ENCODE results near the gene CHP1.
"Not testable (repeated sequence)": the region's sequence is repeated elsewhere in the genome, so short reads cannot be mapped to it uniquely, and the experiment has no call there.

CHP1 gene

DNA sequence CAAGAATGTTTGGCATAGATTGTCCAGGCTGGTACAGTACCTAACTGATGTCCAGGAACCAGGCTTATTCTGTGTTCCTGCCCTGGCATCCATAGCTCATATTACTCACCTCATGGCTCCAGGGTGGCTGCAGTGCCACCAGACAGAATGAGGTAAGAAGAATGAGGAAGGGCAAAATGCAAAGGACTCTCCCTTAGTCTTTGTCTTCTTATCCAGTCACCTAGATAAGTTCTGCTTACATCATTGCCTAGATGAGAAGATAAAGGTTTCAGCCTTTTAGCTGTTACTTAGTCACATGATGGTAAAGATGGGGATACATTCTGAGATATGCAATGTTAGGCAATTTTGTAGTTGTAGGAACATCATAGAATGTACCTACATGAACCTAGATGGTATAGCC, 45.8 kb downstream of the CHP1 start:
- H3K36me3 ChIP-seq (ENCODE audit: control insufficient read depth, insufficient read depth, low read length): no peaks in the 10 kb centered on the region
- TF ChIP-seq, protein P1, sequence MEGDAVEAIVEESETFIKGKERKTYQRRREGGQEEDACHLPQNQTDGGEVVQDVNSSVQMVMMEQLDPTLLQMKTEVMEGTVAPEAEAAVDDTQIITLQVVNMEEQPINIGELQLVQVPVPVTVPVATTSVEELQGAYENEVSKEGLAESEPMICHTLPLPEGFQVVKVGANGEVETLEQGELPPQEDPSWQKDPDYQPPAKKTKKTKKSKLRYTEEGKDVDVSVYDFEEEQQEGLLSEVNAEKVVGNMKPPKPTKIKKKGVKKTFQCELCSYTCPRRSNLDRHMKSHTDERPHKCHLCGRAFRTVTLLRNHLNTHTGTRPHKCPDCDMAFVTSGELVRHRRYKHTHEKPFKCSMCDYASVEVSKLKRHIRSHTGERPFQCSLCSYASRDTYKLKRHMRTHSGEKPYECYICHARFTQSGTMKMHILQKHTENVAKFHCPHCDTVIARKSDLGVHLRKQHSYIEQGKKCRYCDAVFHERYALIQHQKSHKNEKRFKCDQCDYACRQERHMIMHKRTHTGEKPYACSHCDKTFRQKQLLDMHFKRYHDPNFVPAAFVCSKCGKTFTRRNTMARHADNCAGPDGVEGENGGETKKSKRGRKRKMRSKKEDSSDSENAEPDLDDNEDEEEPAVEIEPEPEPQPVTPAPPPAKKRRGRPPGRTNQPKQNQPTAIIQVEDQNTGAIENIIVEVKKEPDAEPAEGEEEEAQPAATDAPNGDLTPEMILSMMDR (IDR thresholded peaks at IDR 0.05): no peak

DNA sequence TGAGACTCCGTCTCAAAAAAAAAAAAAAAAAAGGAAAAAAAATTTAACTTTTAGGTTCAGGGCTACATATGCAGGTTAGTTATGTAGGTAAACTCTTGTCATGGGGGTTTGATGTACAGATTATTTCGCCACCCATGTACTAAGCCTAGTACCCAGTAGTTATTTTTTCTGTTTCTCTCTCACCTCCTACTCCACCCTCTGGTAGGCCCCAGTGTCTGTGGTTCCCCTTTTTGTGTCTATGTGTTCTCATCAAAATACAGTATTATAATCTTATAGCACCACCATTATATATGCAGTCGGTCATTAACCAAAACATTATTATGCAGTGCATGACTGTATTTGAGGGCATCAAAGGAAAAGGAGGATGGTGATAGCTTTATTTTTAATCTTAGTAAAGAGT, 47.3 kb downstream of the CHP1 start:
- TF ChIP-seq, protein P1 (IDR thresholded peaks at IDR 0.05): no peak
- Histone ChIP-seq H3K4me1 (no peaks in the 10 kb centered on the region), H3K27ac (no peak overlapping the region), H3K27me3 (ENCODE audit: control insufficient read depth, insufficient read depth, low read length) (no peaks in the 10 kb centered on the region), H3K9ac (no peak overlapping the region), H2AFZ (no peak overlapping the region), H3K9me3 (ENCODE audit: control insufficient read depth, low read length) (no peaks in the 10 kb centered on the region), H3K36me3 (ENCODE audit: control insufficient read depth, insufficient read depth, low read length) (no peaks in the 10 kb centered on the region), H3K4me2 (ENCODE audit: low read length) (no peak overlapping the region), H3K79me2 (no peaks in the 10 kb centered on the region), H3K4me3 (ENCODE audit: low read depth, low read length) (no peak overlapping the region)

More for the DNA sequence above, 45.8 kb downstream of the CHP1 start:
- H3K4me3 ChIP-seq (ENCODE audit: low read depth, low read length): no peak overlapping the region
- H3K27ac ChIP-seq: no peak overlapping the region
- H3K4me2 ChIP-seq (ENCODE audit: low read length): no peak overlapping the region
- no peaks in the 10 kb centered on the region for H3K9me3 ChIP-seq (ENCODE audit: control insufficient read depth, low read length)
- H3K9ac ChIP-seq: no peak overlapping the region
- no peak overlapping the region for H2AFZ ChIP-seq
- no peaks in the 10 kb centered on the region for H3K27me3 ChIP-seq (ENCODE audit: control insufficient read depth, insufficient read depth, low read length)
- H3K4me1 ChIP-seq: no peaks in the 10 kb centered on the region
- no peaks in the 10 kb centered on the region for H3K79me2 ChIP-seq

DNA sequence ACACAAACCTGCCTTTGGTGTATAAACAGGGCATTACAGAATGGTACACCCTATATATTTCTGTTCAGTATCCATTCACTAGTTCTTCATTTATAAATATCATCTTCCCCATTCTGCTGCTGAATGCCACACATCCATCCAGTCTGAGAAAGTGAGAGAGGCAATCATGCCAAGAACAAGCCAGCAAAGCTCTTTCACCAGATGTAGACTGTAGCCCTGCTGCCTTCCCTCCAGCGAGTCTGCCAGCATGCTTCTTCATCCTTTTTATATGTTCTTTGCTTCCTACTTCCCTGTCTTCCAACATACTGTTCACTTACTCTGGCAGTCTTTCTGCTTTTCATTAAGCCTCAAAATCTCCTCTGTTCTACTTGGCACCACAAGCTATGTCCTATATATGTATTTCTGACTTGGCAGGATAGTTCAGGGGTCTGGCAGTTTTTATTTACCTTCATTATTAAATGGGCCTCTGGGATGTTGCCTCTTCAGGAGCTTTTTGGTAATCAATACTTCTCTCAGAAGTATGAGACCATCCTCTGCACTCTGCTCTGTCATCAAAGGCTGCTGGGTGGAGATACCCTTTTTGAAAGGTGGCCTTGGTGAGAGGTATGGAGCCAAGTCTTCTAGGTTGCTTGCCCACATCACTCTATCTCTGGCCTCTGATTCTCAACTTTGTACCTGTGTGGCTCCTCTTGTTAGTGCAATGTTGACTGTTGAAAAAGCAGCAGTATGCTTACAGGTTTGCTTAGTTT, 48.6 kb downstream of the CHP1 start:
- no peaks in the 10 kb centered on the region for H3K36me3 ChIP-seq (ENCODE audit: control insufficient read depth, insufficient read depth, low read length)
- no peak overlapping the region for H3K4me2 ChIP-seq (ENCODE audit: low read length)
- no peaks in the 10 kb centered on the region for H3K4me1 ChIP-seq
- H3K4me3 ChIP-seq (ENCODE audit: low read depth, low read length): no peak overlapping the region
- H2AFZ ChIP-seq: no peak overlapping the region
- peaks cover 4% of the 10 kb centered on the region for H3K79me2 ChIP-seq
- H3K9ac ChIP-seq: no peak overlapping the region
- no peak overlapping the region for H3K27ac ChIP-seq
- TF ChIP-seq, protein P1 (IDR thresholded peaks at IDR 0.05): no peak
- H3K9me3 ChIP-seq (ENCODE audit: control insufficient read depth, low read length): no peaks in the 10 kb centered on the region
- no peaks in the 10 kb centered on the region for H3K27me3 ChIP-seq (ENCODE audit: control insufficient read depth, insufficient read depth, low read length)

DNA sequence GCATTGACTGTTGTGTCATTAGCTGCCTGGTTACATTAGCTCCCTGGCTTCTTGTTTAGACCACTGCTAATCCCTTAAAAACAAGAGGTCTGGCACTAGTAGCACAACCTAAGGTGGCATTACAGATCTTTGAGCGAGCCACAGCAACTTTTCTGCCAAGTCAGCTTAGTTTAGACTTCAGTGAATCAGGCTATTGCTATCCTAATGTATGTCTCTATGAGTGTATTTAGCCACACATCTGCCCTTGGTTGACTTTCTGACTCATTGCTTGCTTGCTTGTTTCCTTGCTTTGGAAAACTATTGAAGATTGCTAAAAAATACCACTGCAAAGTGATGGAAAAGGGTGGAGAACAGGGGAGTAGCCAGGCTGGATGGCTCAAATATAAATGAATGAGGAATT, 50.2 kb downstream of the CHP1 start:
- Histone ChIP-seq H3K4me1 (no peaks in the 10 kb centered on the region), H3K27me3 (ENCODE audit: control insufficient read depth, insufficient read depth, low read length) (no peaks in the 10 kb centered on the region), H3K36me3 (ENCODE audit: control insufficient read depth, insufficient read depth, low read length) (no peaks in the 10 kb centered on the region), H3K9me3 (ENCODE audit: control insufficient read depth, low read length) (no peaks in the 10 kb centered on the region), H2AFZ (no peak overlapping the region), H3K9ac (no peak overlapping the region), H3K27ac (no peak overlapping the region), H3K79me2 (peaks cover 4% of the 10 kb centered on the region), H3K4me3 (ENCODE audit: low read depth, low read length) (no peak overlapping the region), H3K4me2 (ENCODE audit: low read length) (no peak overlapping the region)
- TF ChIP-seq, protein P1 (IDR thresholded peaks at IDR 0.05): no peak

DNA sequence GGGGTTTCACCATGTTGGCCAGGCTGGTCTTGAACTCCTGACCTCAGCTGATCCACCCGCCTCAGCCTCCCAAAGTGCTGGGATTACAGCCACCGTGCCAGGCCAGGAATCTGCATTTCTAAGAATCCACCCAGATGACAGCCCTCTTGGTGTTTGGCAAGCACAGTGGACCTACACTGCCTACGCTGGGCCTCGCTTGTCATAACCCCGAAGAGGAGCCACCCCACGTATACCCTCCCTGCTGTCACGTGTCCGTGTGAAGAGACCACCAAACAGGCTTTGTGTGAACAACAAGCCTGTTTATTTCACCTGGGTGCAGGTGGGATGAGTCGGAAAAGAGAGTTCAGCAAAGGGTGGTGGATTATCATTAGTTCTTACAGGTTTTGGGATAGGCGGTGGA, 51.4 kb downstream of the CHP1 start:
- H3K4me3 ChIP-seq (ENCODE audit: low read depth, low read length); H3K4me1 ChIP-seq; H3K9ac ChIP-seq; H3K4me2 ChIP-seq (ENCODE audit: low read length); H2AFZ ChIP-seq; H3K9me3 ChIP-seq (ENCODE audit: control insufficient read depth, low read length); H3K27ac ChIP-seq; H3K27me3 ChIP-seq (ENCODE audit: control insufficient read depth, insufficient read depth, low read length); H3K79me2 ChIP-seq; H3K36me3 ChIP-seq (ENCODE audit: control insufficient read depth, insufficient read depth, low read length): not testable (repeated sequence)

DNA sequence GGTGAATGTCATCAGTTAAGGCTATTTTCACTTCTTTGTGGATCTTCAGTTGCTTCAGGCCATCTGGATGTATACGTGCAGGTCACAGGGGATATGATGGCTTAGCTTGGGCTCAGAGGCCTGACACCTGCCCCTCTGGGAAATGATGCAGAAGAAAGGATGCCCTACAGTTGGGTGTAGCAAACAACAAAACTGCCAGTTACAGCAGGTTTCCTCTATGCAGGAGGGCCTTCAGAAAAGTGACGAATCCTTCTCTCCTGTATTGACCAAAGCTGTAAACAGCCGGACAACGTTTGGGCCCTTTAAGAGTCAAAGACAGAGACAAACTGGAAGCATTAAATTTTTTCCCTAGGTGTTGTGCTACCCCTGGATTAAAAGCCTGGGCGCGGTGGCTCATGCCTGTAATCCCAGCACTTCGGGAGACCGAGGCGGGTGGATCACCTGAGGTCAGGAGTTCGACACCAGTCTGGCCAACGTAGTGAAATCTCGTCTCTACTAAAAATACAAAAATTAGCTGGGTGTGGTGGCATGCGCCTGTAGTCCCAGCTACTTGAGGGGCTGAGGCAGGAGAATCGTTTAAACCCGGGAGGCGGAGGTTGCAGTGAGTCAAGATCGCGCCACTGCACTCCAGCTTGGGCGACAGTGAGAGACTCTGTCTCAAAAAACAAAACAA, 52.0 kb downstream of the CHP1 start:
- peak overlapping the region; percentile 81 for H2AFZ ChIP-seq
- not testable (repeated sequence) for H3K79me2 ChIP-seq; H3K36me3 ChIP-seq (ENCODE audit: control insufficient read depth, insufficient read depth, low read length); H3K27me3 ChIP-seq (ENCODE audit: control insufficient read depth, insufficient read depth, low read length); H3K4me1 ChIP-seq; H3K9ac ChIP-seq; H3K9me3 ChIP-seq (ENCODE audit: control insufficient read depth, low read length)
- peak overlapping the region; percentile 48 for H3K27ac ChIP-seq
- peak overlapping the region; percentile 78 for H3K4me2 ChIP-seq (ENCODE audit: low read length)
- H3K4me3 ChIP-seq (ENCODE audit: low read depth, low read length): peak overlapping the region; percentile 86

Data from parathyroid adenoma (tissue), 2 donors.